GM19463 (cell line): ENCODE measurements around the gene FAM222B.
"Not testable (repeated sequence)": the region's sequence is repeated elsewhere in the genome, so short reads cannot be mapped to it uniquely, and the experiment has no call there.

Experiments used
- ATAC-seq: cut with Tn5 transposase; IDR thresholded peaks from one replicate; pipeline ENCODE4 v1.9.1; 2021; ENCODE audit warnings: mild to moderate bottlenecking, moderate library complexity; ENCODE audit not compliant: unreplicated experiment

The FAM222B gene

DNA sequence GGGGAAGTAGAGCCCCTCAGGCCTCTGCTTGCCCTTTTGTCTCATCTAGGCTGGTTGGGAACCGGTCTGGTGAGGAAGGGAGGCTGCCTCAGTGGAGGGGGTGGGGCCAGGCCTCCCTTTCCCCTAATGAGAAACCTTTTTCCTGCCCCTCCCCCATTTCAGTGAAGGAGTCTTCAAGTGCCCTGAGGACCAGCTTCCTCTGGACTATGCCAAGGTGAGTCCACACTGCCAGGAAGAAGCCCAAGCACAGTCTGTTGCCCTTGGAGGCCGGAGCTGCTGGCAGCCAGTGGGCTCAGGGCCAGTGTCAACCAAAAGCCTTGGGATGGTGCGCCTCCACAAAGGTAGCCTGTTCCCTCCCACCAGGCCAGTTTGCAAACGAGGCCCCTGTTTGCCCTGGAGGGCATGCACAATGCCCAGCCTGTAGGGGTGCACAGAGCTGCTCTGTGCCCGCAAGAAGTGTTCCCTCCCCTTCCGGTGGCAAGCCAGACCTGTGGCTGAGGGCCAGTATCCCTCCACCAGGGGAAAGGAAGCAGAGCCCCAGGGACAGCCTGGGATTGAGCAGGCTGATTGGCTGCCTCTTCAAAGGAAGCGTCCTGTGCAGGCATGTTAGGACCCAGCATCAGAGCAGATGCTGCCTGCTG, 95.4 kb downstream of the FAM222B start:
- ATAC-seq = no peak

GRCh38 chr17:28746611-28747050, 96.0 kb downstream of the FAM222B start:
- no peak for ATAC-seq

DNA sequence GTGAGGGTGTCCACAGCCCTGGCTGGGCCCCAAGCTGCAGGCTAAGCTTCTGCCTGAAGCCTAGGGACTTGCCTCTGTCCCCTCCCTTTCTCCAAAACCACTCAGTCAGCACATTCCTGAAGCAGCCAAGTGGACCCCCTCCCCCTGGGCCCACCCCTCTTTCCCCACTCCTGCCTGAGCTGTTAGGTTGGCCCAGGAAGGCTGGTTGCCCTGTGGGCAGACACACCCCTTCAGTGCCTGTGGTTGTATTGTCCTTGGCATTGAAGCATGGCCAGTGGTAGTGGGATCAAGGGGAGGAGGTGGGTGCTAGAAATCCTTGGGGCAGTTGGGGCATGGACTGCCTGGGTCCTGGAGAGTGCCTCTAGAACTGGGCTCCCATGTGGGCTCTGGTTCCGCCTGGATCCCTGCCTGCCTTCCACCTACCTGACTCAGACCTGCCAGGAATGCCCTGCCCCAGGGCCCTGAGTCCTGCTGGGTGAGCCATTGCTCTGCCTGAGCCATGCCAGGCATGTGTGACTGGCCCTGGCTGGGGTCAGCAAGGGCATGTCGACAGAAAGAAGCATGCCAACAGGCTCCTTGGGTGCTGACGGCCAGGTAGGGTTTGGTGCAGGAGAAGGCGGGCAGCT, 96.7 kb downstream of the FAM222B start:
- no peak for ATAC-seq

DNA sequence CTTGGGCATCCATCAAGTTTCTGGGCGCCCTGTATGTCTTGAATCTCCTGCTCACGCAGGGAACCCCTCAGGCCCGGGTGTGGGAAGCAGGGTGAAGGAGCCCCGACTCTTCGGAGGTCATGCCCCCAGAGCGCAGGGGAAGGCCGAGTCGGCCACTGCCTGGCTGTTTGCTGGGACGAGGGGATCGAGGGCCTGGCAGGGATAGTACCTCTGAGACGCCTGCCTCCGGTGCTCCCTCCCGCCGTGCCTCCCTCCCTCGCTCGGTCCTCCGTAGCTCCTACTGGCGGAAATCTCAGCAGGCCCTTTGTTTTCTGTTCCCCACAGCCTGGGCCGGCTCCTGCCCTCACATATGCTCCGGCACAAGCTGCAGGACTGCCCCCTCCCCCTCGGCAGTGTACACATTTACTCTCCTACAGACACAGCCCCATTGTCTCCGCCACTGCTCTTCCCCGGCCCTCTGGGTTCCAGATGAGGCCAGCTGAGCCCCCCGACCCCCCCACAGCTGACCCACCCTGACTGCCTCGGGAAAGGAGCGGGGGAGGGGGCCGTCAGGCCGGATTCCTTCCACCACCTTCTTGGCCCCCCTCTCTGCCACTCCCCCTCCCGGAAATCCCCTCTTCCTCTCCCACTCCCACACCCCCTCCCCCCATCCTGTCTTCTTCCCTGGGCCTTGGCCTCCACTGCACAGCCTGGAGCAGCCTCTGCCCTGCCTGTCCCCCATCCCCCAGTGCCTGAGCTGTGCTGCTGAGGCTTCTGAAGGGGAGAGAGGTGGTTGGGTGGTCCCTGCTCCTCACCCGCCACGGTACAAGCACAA, 97.4 kb downstream of the FAM222B start:
- ATAC-seq = no peak

DNA sequence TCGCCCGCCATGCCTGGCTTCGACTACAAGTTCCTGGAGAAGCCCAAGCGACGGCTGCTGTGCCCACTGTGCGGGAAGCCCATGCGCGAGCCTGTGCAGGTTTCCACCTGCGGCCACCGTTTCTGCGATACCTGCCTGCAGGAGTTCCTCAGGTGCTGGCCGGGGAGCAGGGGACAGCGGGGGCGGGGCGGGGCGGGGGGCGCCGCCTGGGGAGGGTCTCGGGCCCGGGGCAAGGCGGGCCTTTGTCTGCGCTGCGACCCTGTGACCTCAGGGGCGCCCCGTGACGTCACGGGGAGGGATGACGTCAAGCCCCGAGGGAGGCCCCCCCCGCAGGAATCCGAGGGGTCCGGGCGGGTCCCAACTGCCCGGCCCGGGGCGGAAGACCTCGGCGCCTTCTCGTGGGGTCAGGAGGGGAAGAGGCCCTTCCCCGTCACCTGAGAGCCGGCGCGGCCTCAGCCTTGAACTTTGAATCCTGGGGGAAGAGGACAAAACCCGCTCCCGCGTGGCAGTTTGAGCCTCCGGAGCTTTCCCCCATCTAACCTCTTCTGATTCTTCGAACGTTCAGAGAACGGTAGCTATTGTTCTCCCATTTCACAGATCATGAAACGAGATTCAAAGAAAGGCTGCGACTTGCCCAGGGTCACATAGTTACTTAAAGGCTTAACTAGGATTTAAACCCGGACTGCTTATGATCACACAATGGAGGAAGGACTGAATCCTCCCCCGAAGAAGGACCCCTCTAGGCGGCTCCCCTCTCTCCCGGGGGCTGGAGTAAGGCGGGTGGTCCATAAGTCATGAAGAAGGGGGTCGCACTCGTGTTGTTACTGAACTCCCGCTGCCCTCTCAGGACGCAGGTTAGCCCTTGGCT, 98.3 kb downstream of the FAM222B start:
- ATAC-seq = no peak

GRCh38 chr17:28743243-28744103, 99.1 kb downstream of the FAM222B start, which contains the start of gene TRAF4:
TRAF4 (plus strand) TSS chr17:28744011; CDS start chr17:28744113, 102 bp downstream.
- ATAC-seq = peak; percentile 74

GRCh38 chr17:28741358-28742349, 100.9 kb downstream of the FAM222B start:
- ATAC-seq = no peak

- no peak for ATAC-seq
Observed at GRCh38 chr17:28740406-28741357, 101.9 kb downstream of the FAM222B start.

DNA sequence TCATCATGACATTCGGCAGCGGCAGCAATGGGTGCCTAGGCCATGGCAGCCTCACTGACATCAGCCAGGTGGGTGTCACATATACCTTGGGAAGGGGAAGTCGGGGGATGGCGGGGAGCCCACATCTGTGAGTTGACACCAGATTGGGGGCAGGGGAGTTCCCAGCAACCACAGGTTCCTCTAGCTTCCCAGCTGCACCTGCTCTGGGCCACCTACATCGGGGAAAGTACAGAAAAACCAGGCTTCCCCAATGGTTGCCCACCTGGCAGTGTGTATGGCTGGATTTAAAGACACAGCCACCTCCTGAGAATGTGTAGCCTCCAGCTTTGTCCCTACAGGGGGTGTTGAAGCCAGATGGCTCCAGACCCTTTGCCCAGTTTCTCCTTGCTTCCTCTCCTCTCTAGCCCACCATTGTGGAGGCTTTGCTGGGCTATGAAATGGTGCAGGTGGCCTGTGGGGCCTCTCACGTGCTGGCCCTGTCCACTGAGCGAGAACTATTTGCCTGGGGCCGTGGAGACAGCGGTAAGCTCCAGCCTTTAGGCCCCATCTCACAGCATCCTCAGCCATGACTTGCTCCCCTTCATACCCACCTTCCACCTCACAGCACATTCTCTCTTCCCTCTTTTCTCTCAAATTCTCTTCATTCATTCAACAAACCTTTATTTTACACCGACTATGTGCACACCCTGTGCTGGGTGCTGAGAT, 103.8 kb downstream of the FAM222B start:
- ATAC-seq = peak; percentile 32

GRCh38 chr17:28737770-28738679, 104.6 kb downstream of the FAM222B start:
- ATAC-seq = peak; percentile 57

DNA sequence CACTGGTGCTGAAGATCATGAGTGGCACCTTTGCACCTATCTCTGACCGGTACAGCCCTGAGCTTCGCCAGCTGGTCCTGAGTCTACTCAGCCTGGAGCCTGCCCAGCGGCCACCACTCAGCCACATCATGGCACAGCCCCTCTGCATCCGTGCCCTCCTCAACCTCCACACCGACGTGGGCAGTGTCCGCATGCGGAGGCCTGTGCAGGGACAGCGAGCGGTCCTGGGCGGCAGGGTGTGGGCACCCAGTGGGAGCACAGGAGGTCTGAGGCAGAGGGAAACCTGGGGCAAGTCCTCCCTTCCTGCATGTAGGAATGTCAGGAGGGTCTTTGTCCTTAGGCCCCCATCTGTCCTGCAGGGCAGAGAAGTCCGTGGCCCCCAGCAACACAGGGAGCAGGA, 105.3 kb downstream of the FAM222B start:
- ATAC-seq = no peak

DNA sequence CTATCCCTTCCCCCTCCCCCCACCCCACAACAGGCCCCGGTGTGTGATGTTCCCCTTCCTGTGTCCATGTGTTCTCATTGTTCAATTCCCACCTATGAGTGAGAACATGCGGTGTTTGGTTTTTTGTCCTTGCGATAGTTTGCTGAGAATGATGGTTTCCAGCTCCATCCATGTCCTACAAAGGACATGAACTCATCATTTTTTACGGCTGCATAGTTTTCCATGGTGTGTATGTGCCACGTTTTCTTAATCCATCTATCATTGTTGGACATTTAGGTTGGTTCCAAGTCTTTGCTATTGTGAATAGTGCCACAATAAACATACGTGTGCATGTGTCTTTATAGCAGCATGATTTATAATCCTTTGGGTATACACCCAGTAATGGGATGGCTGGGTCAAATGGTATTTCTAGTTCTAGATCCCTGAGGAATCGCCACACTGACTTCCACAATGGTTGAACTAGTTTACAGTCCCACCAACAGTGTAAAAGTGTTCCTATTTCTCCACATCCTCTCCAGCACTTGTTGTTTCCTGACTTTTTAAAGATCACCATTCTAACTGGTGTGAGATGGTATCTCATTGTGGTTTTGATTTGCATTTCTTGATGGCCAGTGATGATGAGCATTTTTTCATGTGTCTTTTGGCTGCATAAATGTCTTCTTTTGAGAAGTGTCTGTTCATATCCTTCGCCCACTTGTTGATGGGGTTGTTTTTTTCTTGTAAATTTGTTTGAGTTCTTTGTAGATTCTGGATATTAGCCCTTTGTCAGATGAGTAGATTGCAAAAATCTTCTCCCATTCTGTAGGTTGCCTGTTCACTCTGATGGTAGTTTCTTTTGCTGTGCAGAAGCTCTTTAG, 106.4 kb downstream of the FAM222B start:
- not testable (repeated sequence) for ATAC-seq

DNA sequence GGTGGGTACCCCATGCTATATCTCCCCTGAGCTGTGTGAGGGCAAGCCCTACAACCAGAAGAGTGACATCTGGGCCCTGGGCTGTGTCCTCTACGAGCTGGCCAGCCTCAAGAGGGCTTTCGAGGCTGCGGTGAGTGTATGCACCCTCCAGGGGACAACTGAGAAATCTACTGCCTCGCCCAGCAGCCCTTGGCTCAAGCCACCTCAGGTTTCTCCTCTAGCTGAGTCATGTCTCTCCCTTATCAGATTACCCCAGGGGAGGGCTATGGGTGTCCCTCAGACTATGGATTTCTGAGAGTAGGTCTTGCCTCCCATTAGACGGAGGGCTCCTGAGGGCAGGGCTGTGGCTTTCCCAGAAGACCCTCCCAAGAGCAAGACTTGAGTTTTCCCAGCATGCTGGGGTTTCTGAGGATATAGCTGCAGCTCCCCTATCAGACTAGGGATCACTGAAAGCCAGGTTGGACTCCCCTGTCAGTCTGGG, 107.3 kb downstream of the FAM222B start:
- no peak for ATAC-seq

- ATAC-seq = no peak
Observed at GRCh38 chr17:28734712-28735241, 107.8 kb downstream of the FAM222B start.

DNA sequence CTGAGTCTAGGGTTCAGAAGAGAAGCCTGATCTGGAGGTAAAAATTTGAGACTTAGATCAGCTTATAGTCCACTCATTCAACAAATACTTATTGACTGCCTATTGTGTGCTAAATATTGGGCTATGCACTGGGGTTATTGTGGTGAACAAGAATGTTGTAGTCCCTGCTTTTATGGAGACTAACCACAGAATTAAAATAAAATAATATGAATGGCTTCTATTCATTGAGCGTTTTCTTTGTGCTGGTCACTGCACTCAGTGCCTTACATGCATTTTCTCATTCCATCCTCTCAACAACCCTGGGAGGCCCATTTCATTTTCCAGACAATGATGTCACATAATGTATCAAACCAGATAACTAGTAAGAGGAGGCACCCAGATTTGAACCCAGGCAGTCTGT, 109.2 kb downstream of the FAM222B start:
- ATAC-seq = no peak
